ENCODE measurements around the gene DFFA.
"Not testable (repeated sequence)": the region's sequence is repeated elsewhere in the genome, so short reads cannot be mapped to it uniquely, and the experiment has no call there.

Gene DFFA

DNA sequence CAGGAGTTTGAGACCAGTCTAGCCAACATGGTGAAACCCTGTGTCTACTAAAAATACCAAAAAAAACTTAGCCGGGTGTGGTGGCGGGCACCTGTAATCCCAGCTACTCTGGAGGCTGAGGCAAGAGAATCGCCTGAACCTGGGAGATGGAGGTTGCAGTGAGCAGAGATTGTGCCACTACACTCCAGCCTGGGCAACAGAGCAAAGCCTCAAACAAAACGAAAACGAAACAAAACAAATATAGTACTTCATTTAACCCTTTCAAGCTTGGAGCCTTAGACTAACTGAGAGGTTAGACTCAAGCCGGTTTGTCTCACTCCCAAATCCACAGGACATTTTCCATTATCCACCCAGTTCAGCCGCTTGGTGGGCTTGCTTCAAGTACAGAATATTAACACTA, 14.9 kb downstream of the DFFA start:
- not testable (repeated sequence) for DNase-seq

DNA sequence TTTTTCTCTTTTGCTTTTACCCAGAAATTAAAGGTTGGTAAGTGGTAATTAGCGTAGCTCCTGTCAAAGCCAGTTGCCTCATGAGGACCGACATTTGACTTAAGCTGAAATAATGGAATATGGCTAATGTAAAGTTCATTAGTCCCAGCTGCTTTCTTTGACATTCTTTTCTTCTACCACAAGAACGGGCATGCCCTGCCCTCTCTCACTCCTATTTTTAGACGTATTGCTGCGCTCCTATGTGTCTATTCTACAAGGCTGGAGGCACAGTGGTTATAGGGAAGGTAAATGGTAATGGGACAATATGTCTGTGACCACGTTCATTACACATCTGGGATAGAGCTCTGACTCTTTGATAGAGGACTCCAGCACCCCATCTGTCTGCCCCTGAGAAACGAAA, 15.7 kb downstream of the DFFA start:
- no peak for DNase-seq

DNA sequence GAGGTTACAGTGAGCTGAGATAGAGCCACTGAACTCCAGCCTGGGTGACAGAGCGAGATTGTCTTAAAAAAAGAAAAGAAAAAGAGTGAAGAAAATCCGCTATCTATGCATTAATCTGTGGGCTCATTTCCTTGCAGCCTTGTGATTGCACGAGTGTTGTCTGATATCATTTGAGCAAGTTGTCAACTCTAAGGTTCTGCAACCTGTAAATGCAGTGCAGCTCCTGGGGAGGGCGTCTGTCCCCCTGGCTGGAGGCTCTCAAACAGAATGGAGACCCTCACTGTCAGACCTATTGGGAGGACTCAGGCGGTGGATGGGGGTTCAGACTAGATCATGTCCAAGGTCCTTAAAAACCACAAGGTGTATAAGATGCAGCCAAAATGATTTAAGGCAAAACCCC, 16.3 kb downstream of the DFFA start:
- no peak for DNase-seq

DNA sequence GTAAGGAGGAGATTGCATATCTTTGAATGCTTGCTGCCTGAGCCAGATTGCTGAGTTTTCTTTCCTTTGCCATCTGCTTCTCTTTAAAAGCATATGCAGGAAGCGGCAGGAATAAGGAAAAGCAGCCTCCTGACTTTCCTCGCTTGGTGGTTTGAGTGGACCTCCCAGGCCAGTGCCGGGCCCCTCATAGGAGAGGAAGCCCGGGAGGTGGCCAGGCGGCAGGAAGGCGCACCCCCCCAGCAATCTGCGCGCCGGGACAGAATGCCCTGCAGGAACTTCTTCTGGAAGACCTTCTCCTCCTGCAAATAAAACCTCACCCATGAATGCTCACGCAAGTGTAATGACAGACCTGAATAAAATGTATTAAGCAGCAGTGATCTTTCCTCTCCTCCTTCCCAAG, 21.0 kb downstream of the DFFA start:
- no peak for DNase-seq

GRCh38 chr1:10450836-10451235, 21.5 kb downstream of the DFFA start:
- DNase-seq: no peak

GRCh38 chr1:10450156-10450814, 22.0 kb downstream of the DFFA start:
- DNase-seq: no peak

- DNase-seq: no peak
These were observed 22.6 kb downstream of the DFFA start, which contains the start of gene CORT for GRCh38 chr1:10449751-10450150. Gene CORT (plus strand): TSS chr1:10450031. CDS start chr1:10450224, 193 bp downstream.

DNA sequence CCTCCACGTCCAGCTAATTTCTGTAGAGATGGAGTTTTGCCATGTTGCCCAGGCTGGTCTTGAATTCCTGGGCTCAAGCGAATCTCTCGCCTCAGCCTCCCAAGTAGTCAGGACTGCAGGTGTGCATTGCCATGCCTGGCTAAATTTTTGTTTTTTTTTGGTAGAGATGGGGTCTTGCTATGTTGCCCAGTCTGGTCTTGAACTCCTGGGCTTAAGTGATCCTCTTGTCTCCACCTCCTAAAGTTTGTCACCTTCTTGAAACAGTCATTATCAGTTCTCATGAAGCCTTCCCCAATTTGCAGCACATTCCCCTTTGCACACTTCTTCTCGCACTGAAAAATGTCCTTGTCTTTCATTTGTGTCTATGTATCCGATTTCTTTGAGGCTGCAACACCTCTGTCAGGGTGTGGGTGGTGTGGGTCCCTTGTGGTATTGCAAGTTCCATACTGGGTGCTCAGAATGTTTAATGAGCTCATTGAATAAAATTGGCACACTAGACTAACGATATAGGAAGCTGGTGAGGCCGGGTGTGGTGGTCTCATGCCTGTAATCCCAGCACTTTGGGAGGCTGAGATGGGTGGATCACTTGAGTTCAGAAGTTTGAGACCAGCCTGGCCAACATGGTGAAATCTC, 25.4 kb downstream of the DFFA start:
- DNase-seq: no peak

DNA sequence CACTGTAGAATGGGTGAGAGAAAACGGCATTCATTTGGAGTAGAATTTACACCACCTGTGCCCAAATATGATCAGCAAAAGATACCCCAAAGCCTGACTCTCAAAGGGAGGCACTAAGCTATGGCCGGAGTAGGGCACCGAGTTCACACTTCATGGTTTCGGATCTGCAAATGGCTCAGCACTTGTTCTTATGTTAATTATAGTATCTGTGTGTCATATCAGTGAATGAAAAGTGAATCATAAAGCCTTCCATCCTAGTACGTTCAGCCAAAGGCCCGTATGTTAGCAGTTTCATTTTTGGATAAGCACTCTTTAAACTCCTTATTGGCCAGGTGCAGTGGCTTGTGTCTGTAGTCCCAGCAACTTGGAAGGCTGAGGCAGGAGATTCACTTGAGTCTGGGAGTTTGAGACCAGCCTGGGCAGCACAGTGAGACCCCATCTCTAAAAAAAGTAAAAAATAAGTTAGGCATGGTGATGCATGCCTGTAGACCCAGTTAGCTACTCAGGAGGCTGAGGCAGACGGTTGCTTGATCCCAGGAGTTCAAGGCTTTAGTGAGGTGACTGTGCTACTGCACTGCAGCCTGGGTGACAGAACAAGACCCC, 27.4 kb downstream of the DFFA start:
- DNase-seq: no peak

DNA sequence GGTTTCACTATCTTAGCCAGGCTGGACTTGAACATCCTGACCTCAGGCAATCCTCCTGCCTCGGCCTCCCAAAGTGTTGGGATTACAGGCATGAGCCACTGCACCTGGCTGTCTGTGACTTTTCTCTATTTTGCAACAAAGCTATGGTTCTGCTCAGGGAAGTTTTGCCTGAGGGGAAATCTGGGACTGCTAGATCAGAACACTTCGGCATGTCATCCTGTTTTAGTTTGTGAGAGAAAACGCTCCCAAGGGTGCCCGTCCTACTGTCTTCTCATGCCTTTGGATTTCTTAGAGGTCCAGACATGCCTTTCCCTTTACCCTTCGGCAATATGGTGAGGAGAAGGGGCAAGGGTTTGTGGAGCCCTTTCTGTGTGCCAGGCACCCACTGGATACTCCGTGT, 28.1 kb downstream of the DFFA start:
- no peak for DNase-seq

DNA sequence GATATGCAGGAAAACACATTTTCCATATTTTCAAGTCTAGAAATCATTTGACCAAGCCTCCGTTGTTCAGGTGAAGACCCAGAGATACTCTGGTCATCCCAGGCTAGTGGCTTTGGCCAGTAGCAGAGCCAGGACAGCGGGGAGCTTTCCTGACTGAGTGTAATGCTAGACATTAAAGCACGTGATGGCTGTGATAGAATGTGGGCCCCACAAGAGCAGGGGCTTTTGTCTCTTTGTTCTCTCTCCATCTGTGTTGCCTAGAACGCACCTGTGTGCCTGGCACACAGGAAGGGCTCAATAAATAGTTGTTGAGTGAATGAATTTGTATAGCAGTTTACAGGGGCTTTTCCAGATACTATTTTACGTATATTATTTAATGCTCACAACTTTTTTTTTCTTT, 31.5 kb downstream of the DFFA start:
- no peak for DNase-seq

- DNase-seq: no peak
These were observed 32.0 kb downstream of the DFFA start for GRCh38 chr1:10440305-10440704.

GRCh38 chr1:10438677-10439163, 33.6 kb downstream of the DFFA start:
- no peak for DNase-seq

- no peak for DNase-seq
These were observed 35.3 kb downstream of the DFFA start for GRCh38 chr1:10437052-10437451.

DNA sequence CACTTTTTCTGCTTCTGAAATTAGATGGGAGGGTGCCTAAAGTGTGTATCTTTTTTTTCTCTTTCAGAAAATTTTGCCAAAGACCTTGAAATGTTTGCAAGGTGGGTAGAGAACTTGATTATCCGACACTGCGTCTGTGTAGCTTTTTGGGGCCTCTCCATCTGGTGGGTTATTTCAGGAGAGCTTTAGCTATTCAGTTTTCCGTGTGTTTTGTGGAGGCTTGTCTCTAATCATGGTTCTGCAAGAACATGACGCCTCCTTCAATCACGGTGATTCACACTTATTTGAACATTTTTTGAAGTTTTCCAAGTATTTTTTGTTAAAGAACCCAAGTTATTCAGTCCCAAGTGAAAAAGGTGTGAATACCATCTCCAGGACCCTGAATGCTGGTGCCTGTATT, 37.7 kb downstream of the DFFA start:
- DNase-seq: no peak

GRCh38 chr1:10433790-10434189, 38.5 kb downstream of the DFFA start:
- DNase-seq: no peak

GRCh38 chr1:10432910-10433700, 39.2 kb downstream of the DFFA start:
- no peak for DNase-seq

- no peak for DNase-seq
These were observed 41.1 kb downstream of the DFFA start for GRCh38 chr1:10431070-10431730.

DNA sequence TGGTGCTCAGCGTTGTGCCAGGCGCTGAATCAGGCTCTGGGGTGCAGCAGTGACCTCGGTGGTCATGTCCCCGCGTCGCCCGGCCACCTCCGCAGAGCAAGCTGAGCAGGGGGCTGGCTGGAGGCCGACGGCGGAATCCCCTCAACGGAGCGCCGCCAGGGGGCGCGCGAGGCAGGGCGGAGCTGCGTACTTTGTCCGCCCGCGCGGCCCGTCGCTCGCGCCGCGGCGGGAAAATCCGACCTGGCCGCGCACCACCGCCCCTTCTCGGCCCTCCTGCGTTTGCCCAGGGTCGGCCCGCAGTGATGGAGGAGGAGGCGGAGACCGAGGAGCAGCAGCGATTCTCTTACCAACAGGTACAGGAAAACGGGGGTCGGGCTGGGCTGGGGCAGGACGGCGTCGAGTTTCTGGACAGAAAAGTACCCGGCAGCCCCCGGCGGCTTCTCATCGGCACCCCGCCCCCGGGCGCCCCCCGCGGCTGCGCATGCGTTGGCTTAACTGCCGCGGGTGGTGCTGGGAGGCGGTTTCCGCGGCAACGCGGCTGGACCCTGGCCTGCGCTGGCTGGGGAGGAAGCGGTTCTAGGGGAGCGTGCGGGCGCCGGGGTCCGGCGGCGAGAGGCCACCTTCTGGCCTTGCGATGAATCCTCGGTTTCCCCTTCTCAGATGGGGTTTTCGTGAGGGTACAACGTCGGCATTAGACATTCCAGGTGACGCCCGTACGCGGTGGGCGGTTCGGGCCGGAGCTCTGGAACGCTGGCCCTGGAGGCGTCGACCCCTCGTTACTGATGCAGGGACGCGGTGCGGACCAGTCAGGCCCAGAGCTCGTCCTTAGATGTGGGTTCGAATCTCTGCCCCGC, 41.9 kb downstream of the DFFA start, which contains the start of gene CENPS:
TSS of gene CENPS (plus strand) at position 218 of the 854 bp plus-strand sequence. CDS start at position 303, 85 bp downstream.
- DNase-seq: peak; percentile 85

DNA sequence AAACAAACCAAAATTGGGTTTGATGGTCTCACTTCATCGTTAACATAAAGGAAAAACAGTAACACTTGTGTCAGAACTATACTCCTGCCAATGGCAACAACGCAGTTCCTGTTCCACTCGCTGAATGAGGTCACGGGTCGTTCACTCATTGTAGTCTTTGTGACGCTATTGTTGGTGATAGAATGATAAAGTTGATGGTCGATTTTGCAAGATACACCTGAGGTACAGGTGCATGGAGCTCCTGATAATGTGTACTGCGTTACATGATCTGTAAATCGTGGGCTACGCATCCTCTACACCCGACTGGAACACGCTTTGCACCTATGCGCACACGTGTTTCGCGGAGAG, 42.5 kb downstream of the DFFA start:
- no peak for DNase-seq

DNA sequence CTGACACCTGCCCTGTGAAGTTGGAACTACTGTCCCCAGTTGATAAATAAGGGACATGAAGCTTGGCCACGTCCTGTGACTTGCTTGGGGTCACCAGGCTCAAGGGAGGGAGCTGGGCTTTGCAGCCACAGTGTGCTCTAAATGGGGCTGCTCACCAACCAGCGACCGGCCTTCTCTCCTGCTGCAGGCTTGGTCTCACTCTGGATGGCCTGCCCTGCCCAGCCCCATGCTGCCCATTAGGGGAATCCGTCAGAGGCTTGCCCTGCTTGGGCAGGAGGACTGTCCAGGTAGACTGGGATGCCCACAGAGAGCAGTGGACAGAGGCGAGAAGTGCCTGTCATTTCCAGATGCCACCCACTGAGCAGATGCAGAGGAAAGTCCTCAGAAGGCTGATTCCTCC, 43.3 kb downstream of the DFFA start:
- no peak for DNase-seq

- not testable (repeated sequence) for DNase-seq
These were observed 45.8 kb downstream of the DFFA start for GRCh38 chr1:10426535-10426848.
